ENCODE measurements around the gene SLC38A2.

The SLC38A2 gene

DNA sequence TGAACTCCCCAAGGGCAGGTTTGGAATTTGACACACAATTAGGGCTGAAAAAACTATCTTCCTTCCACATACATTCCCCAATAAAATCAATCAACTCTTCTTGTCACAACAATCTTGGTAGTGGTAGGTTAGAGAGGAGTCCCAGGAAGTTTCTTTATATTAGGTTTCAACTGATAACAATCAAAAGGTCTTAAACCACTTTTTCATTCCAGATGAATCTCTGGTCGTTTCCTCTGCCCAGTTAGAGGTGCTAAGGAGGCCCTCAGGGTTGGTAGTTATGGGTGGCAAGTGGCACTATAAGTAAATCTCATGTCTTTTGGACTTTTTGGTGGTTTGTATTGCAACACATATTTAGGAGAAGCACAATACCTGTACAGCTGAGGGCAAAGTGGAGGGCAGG, 1.7 kb upstream of the SLC38A2 start:
- DNase-seq (ENCODE audit: low read depth in 3 of 3) = no peak

GRCh38 chr12:46373301-46374296, 1.0 kb upstream of the SLC38A2 start:
- DNase-seq (ENCODE audit: low read depth in 3 of 3) = peak in 1 of 3 donors; percentile 32

GRCh38 chr12:46371718-46372543, 642 bp downstream of the SLC38A2 start:
- peak; percentile 27 to 54 (median 43) for DNase-seq (ENCODE audit: low read depth in 3 of 3)

- peak; percentile 84 to 90 (median 87) for DNase-seq (ENCODE audit: low read depth in 3 of 3)
Measured at GRCh38 chr12:46370792-46371717, 1.5 kb downstream of the SLC38A2 start.

DNA sequence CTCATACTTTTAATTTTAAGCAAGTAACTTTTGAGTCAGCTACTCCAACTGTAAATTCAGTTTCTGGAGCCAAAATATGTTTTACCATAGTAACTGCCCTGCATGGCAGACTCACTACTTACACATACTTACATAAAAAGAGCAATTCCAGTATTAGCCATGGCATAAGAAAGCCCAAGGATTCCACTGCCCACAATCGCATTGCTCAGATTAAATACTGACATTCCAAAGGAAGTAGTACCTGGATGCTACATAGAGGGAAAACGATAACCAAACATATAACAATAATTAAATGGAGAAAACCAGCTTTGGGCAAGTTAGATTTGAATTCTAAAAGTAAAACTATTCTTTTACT, 2.2 kb downstream of the SLC38A2 start:
- DNase-seq (ENCODE audit: low read depth in 3 of 3) = no peak

GRCh38 chr12:46369474-46370379, 2.8 kb downstream of the SLC38A2 start:
- no peak for DNase-seq (ENCODE audit: low read depth in 3 of 3)

DNA sequence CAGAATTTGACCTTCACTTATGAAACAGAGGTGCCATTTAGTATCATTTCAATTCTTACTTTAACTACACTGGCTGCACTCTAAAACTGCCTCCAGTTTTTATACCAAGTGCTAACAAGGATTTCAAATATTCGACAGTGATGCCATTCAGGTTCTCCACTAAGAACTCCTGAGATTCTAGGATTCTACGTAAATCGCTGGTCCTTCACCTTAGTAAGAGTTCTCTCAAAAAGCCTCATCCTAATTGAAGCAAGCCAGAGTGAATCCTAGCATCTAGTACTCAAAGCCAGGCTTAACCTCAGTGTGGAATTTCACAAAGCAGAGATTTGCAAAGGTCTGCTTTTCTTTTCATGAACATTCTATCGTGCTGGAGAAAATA, 3.5 kb downstream of the SLC38A2 start:
- DNase-seq (ENCODE audit: low read depth in 3 of 3) = no peak

DNA sequence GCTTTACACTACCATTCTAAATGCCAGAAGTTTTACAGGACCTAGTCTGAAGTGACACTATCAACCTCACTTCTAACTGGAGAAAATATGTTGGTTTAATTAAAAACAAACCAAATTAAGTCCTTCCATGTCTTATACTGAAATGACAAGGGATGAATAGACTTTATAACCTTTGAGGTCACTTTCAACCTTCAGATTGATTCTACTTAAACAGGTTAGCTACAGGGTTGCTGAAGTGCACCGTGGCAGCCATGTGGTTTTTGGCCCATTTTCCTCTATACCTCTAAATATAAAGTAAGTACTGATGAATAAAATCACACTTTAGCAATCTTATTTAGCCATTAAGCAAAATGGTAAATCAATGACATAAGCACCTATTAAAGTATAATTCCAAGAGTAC, 3.9 kb downstream of the SLC38A2 start:
- DNase-seq (ENCODE audit: low read depth in 3 of 3) = no peak

- no peak for DNase-seq (ENCODE audit: low read depth in 3 of 3)
Measured at GRCh38 chr12:46368138-46368537, 4.4 kb downstream of the SLC38A2 start.

- DNase-seq (ENCODE audit: low read depth in 3 of 3) = no peak
Measured at GRCh38 chr12:46367351-46368029, 5.1 kb downstream of the SLC38A2 start.

DNA sequence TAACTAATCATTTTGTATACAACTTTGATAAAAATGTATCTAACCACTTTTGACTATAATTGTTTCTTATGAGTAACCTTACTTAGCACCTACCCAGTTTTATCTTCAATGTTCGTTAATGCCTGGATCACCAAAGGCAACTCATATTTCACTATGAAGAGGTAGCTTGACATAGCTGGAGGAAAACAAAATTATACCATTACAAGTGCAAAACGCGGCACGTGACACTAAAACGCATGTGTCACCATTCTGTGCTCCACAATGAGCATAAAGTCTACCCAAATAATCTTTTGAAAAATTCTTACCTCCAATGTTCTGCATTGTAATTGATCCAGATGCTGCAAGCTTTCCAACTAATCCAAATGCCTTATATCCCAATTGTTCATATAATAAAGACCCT, 5.8 kb downstream of the SLC38A2 start:
- DNase-seq (ENCODE audit: low read depth in 3 of 3) = no peak

- DNase-seq (ENCODE audit: low read depth in 3 of 3) = no peak
Measured at GRCh38 chr12:46365951-46366379, 6.6 kb downstream of the SLC38A2 start.

- no peak for DNase-seq (ENCODE audit: low read depth in 3 of 3)
Measured at GRCh38 chr12:46364777-46365580, 7.6 kb downstream of the SLC38A2 start.

- DNase-seq (ENCODE audit: low read depth in 3 of 3) = no peak
Measured at GRCh38 chr12:46364300-46364696, 8.3 kb downstream of the SLC38A2 start.

- DNase-seq (ENCODE audit: low read depth in 3 of 3) = no peak
Measured at GRCh38 chr12:46363582-46364299, 8.8 kb downstream of the SLC38A2 start.

- no peak for DNase-seq (ENCODE audit: low read depth in 3 of 3)
Measured at GRCh38 chr12:46362895-46363581, 9.5 kb downstream of the SLC38A2 start.

DNA sequence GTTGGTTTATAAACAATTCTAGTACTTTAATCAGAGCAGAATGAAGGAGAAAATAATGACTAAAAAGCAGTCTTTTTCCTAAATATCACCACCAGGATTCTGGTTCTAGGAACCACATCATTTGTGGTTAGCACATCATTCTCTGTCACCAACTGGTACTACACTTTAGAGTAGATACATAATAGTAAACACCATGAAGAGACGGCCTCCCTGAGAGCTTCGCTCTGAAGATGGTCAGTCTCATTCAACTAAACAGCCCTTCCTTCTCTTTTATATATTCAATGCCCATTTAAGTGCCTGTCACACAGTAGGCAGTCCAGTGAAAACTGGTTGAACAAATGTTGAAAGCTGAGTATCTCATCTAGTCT, 10.9 kb downstream of the SLC38A2 start:
- DNase-seq (ENCODE audit: low read depth in 3 of 3) = no peak
